Right forelimb (tissue), 1 donor: Measurements from ENCODE around the gene ZNF418.
"Not testable (repeated sequence)": the region's sequence is repeated elsewhere in the genome, so short reads cannot be mapped to it uniquely, and the experiment has no call there.

Source experiments
- DNase-seq: peaks from one replicate; pipeline ENCODE4 v3.0.0-alpha.2; 2018

ZNF418 gene

DNA sequence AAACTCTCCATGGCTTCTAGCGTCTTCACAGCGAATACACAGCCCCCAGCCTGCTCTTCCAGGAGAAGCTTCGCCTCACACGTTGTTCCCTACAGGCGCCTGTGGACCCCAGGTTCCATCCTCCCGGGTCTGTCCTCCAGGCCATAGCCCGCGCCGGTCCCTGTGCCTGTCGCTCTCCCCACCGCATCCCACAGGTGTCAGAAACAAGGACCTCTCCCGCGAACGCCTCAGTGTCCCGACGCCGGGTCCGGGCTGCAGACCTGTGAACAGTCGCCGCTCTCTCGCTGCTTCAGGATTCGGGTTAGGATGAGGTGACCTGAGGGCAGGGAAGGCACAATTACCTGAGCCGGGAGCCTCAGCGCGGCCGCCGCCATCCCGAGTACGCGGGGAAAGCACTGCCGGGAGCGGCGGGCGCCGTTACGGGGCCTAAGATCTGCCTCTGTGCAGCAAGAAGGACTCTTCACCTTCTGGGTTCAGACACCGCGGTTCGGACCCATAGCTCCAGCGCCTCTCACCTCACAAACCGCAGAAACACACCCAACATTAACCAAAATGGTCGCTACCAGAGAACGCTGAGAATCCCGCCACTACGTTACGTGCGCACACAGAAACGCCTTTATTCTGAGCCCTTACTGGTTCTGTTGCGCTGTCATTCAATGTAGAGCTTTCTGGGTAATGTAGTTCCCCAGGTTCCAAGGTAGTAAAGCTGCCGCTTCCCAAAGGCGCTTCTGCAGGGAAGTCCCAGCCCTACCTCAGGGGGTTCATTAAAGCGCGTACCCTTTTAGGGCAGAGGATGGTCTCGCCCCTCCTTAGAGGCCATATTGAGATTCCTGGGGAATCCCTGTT lies at the start of gene ZNF418:
Gene ZNF418 (minus strand): TSS at position 583 of the 846 bp plus-strand sequence. CDS start 1,580 bp downstream, outside the sequence.
- DNase-seq = peak; percentile 81

GRCh38 chr19:57978586-57979289 lies 43.5 kb upstream of the ZNF418 start:
- no peak for DNase-seq

DNA sequence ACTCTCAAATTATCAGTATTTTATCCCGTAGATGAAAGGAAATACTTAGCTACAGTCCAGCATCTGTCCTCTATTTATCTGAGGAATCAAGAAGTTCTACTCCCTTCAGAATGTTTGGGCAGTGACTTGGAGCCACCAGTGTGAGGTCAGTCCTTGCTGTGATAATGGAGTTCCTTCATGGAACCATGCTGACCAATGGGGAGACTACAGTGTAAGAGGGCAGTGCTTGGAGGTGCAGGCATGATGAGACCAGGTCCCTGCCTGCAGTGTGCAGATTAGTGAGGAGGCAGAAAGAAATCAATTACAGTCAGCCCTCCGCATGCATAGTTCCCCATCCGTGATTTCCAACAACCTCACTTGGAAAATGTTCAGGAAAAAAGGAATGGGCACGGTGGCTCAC lies 39.2 kb upstream of the ZNF418 start, which contains the start of gene C19orf18:
Gene C19orf18 (minus strand): TSS at position 101 of the 400 bp plus-strand sequence. CDS start 102 bp downstream, outside the sequence.
- no peak for DNase-seq

DNA sequence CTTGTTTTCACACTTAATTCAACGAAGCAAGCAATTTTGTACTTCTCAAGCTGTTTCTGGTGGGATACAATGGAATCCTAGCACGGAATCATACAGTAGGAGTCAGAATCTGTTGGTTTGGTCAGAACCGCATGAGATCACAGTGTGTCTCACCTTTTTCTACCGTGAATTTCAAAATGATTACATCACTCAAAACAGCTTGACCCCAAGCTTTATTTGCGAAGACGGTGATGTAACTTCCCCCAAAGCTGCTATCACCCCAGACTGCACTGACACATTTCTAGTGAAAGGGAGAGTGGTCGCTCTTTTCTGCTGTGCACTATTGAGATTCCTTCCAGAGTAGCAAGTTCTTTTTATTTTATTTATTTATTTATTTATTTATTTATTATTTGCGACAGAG lies 29.6 kb upstream of the ZNF418 start:
- no peak for DNase-seq

DNA sequence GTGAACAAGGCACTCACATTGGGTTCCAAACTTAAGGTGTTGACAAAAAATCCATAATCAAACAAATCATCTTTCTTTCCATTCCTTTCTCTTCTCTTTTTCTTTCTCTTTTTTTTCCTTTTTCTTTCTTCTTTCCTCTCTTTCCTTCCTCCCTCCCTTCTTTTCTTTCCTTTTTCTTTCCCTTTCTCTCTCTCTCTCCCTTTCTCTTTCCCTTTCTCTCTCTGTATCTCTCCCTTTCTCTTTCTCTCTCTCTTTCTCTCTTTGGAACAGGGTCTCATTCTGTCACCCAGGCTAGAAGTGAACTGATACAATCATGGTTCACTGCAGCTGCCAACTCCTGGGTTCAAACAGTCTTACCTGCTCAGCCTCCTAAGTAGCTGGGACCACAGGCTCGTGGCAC lies 26.6 kb upstream of the ZNF418 start:
- no peak for DNase-seq

DNA sequence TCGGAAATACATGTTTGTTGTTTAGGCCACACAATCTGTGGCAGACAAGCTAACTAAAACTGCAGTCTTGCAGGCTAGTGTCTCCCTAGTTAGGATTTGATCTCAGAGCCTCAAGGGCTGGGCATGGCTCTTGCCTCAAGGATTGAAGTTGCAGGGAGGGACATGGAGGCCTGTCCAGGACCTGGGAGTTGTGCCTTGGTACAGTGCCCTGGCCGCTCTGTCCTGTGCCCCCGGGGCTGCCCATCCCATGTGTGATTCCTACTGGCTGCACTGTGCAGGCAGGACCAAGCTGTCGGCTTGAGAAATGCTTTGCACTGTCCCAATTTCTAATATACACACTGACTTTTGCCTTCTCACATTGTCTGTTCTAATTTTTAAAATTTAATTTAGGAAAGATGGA lies 19.8 kb upstream of the ZNF418 start:
- no peak for DNase-seq

DNA sequence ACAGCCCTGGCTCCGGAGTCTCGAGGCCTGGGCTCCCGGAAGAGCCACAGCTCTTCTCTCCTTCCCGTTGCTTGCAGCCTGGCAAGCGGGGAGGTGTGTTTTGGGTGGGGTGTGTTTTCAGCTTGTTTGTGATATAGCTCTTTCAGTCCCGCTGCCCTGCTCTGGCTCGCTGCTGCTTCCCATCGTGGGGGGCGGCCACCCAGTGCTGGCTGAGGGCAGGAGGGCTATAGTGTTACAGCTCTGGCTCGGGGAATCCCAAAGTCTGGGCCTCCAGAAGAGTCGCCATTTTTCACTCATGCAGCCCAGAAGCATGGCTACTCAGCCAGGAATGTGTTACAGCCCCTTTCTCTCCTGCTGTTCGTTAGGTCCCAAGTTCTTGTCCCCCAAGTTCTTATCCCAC lies 14.5 kb upstream of the ZNF418 start:
- DNase-seq = no peak

- DNase-seq = no peak
Measured at GRCh38 chr19:57949296-57949695, 14.1 kb upstream of the ZNF418 start.

DNA sequence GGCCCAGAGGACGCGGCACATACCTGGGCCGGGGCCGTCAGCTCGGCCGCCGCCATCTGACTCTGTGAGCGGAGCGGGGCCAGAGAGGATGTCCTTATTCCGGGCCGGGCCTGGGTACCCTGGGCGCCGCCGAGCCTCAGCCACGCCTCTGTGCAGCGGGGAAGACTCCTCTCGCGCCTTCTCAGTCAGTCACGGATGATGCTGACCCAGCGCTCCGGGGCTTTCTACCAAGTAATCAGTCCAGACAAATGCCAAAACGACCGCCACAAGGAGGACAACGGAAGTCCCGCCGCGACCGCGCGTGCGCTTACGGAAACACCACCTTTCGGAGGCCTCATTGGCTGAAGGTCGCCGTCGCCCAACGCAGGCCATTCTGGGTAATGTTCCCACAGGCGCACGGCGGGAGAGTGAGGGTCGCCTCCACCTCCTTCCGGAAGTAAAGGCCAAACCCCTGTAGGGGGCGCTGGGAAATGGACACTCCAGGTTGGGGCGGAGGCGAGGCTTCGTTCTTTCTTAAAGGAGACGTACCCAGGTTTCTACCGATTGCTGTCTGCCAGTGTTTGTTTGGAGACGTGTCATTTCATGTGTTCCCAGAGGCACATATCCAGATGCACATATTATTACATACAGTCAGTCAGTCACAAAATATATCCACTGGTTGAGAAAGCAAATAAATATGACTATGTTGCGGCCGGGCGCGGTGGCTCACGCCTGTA lies 12.4 kb upstream of the ZNF418 start, which contains the start of gene ZNF256:
Gene ZNF256 (minus strand): TSS at position 288 of the 716 bp plus-strand sequence. CDS start 232 bp downstream, at position 56.
- peak; percentile 96 for DNase-seq

- DNase-seq = no peak
Measured at GRCh38 chr19:57947088-57947418, 11.9 kb upstream of the ZNF418 start.

GRCh38 chr19:57946316-57946715 lies 11.1 kb upstream of the ZNF418 start:
- DNase-seq = no peak

GRCh38 chr19:57941593-57941992 lies 6.4 kb upstream of the ZNF418 start:
- DNase-seq = no peak

DNA sequence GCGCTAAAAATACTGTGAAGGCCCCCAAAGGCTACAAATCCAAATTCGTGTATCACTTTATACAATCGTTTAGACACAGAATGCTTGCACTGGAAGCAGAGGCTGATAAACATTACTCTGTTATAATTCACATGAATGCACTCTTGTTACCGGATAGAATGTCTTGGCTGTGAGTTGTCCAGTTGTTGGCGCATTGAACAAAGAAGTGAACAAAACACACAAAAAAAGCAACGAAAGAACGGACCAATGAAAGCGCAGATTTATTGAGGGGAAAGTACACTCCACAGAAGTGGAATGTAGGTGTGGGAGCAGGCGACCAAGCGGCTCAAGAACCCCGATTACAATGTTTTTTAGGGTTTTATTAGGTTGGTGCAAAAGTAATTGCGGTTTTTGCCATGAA lies 529 bp upstream of the ZNF418 start:
- no peak for DNase-seq

DNA sequence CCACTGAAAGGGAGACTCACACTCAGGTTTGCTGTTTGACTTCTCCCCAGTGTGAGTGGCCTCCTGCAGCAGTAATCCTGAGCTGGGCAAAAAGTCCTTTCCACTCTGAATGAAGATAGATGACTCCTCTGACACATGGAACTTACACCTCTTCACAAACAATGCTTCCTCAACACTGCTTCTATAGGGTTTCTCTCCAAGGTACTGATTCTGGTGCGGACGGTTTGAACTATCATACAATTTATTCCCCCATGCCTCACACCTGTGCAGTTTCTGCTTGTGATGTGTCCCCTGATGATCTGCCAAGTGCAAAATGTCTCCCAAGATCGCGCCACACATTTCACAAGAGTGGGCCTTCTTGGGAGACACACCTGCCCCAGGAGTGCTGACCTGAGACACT lies 7.6 kb downstream of the ZNF418 start:
- DNase-seq = no peak

DNA sequence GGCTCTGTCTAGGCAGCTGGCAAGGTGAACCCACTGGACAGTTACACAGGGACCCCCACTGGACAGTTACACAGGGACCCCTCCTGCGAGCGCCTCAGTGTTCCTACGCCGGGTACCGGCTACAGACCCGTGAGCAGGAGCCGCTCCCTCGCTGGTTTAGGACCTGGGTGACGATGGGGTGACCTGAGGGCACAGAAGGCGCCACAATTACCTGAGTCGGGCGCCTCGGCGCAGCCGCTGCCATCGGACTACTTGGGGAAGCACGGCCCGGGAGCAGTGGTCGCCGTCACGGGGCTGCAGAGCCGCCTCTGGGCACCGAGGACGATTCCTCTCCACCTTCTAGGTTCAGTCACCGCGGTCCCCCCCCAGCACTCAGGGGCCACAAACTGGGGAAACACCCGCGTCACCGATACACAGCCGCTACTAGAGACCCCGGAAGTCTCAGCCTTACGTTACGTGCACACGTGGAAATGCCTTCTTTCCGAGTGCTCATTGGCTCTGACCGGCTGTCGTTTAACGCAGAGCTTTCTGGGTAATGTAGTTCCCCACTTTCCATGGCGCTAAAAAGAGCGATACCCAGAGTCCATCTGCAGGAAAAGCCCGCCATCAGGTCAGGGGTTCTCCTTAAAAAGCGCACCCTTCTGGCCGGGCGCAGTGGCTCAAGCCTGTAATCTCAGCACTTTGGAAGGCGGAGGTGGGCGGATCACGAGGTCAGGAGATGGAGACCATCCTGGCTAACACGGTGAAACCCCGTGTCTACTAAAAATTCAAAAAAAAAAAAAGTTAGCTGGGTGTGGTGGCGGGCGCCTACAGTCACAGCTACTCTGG lies 18.8 kb downstream of the ZNF418 start, which contains the start of gene ZNF417:
Gene ZNF417 (minus strand): TSS at position 425 of the 828 bp plus-strand sequence. CDS start 181 bp downstream, at position 244.
- DNase-seq = peak; percentile 87

- DNase-seq = no peak
Measured at GRCh38 chr19:57914531-57914930, 20.7 kb downstream of the ZNF418 start.

DNA sequence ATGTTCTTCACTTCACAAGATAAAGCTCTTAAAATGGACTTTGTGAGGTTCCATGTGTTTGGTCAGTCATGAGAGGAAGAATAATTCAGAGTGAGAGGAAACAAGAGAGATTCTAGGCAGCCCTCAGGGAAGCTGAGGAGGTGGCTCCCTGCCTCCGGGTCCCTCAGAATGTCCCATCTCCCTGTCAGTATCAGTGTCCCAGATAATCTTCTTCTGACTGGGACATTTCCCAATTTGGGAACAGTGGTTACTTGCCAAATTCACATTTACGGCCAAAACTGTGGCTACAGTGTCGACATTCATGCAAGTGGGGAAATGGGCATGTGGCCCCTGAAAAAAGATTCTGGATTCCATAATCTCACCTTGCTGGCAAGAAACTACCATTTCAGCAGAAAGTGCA lies 27.8 kb downstream of the ZNF418 start:
- DNase-seq = no peak

DNA sequence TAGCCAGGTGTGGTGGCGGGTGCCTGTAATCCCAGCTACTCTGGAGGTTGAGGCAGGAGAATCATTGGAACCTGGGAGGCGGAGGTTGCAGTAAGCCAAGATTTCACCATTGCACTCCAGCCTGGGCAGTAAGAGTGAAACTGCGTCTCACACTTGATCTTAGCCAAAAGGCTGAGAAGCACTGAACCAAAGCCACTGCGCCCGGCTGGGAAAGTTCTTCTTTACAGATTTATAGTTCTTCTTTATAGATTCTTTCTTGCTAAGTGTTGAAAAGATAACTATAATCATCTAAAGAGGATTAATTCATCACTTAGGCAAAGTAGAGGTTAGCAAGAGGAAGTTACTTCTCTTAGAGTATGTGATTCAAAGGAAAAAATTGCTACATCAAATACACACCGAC lies 29.9 kb downstream of the ZNF418 start:
- DNase-seq = no peak

DNA sequence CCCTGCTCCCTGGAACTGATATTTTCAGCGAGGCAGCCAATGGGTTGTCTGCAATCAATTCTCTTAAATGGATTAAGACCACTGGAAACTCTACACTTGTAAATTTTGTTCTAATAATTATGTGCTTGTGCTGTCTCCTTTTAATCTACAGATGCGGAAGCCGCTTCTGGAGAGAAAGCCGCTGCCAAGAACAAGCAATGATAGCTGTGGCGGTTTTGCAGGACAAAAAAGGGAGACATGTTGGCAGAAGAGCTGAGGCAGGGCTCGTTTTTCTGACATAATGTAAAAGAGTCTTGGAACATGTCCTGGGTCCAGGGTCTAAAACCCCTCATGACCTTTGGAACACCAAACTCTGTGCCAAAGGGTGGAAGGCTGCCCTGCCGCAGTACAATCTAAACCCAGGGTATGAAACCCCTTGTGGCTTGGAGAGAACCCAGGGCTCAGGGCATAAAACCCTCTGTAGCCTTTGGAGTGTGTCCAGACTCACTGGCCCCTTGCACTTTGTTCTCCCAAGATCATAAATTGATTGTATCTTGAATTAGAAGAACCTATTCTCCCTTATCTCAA lies 31.5 kb downstream of the ZNF418 start:
- no peak for DNase-seq

DNA sequence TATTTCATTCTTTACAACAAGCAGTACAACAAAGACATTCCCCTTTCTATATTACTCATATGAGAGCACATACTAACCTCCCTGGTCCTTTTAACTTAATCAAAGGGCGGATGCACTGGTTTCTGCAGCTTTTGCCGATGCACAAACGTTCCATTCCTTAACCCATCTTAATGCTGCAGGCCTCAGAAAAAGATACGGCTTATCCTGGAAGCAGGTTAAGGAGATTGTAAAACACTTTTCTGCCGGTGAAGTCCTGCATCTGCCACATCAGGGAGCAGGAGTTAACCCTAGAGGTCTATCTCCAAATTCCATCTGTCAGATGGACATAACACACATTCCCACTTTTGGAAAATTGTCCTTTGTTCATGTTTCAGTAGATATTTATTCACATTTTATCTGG lies 34.9 kb downstream of the ZNF418 start:
- no peak for DNase-seq

GRCh38 chr19:57890706-57891105 lies 44.5 kb downstream of the ZNF418 start:
- DNase-seq = not testable (repeated sequence)
